CD14-positive monocyte (primary cell): ENCODE data around the gene EPB41L5. TPM values are rescaled to one million over a fixed set of nuclear protein-coding genes. Genes with fewer than 3 reads are reported as not detected.
"Not testable (repeated sequence)": the region's sequence is repeated elsewhere in the genome, so short reads cannot be mapped to it uniquely, and the experiment has no call there.

Experiments used
- DNase-seq, 3 donors: peaks; one replicate each; pipeline ENCODE4 v3.0.0-alpha.2; 2011 to 2022
- H2AFZ ChIP-seq: 2 replicates; pipeline ENCODE4 v1.6.0; 2012; ENCODE audit warnings: mild to moderate bottlenecking, low read depth, low read length, inconsistent platforms; ENCODE audit not compliant: insufficient read depth, poor library complexity, severe bottlenecking
- H3K27ac ChIP-seq, 2 donors: 1 replicate in 1 of 2; 2 replicates in 1 of 2; pipeline ENCODE4 v1.5.1; 2012 to 2013; ENCODE audit warnings: low read length in 2 of 2, control low read depth in 1 of 2, inconsistent platforms in 1 of 2, low read depth in 1 of 2, mild to moderate bottlenecking in 1 of 2
- H3K27me3 ChIP-seq, 2 donors: one replicate each; pipeline versions ENCODE4 v1.6.0 to v1.6.1; 2011 to 2013; ENCODE audit warnings: low read length in 2 of 2; ENCODE audit not compliant: control insufficient read depth in 2 of 2, insufficient read depth in 2 of 2
- H3K36me3 ChIP-seq, 2 donors: replicated peaks in 1 of 2; 1 replicate in 1 of 2; 2 replicates in 1 of 2; pipeline versions ENCODE4 v1.5.1 to v1.6.1; 2012 to 2013; ENCODE audit warnings: low read length in 2 of 2, control low read depth in 1 of 2, inconsistent platforms in 1 of 2, mild to moderate bottlenecking in 1 of 2; ENCODE audit not compliant: insufficient read depth in 2 of 2, control insufficient read depth in 1 of 2
- H3K4me1 ChIP-seq, 2 donors: 1 replicate in 1 of 2; 2 replicates in 1 of 2; pipeline versions ENCODE4 v1.5.1 to v1.6.1; 2012 to 2013; ENCODE audit warnings: low read length in 2 of 2, control low read depth in 1 of 2, inconsistent platforms in 1 of 2, mild to moderate bottlenecking in 1 of 2, moderate library complexity in 1 of 2; ENCODE audit not compliant: insufficient read depth in 2 of 2, control insufficient read depth in 1 of 2
- H3K4me2 ChIP-seq: replicated peaks from 2 replicates; pipeline ENCODE3; 2012; ENCODE audit warnings: low read length, moderate library complexity, mild to moderate bottlenecking; ENCODE audit not compliant: poor library complexity, severe bottlenecking; ENCODE audit errors: extremely low read depth
- H3K4me3 ChIP-seq, 3 experiments: fragments of 200-600 bp in 1 of 3; sonication (generic) in 1 of 3; replicated peaks in 1 of 3; 1 replicate in 2 of 3; 2 replicates in 1 of 3; pipeline ENCODE4 v1.5.1; 2011 to 2013; ENCODE audit warnings: low read length in 3 of 3, mild to moderate bottlenecking in 3 of 3, control low read depth in 2 of 3, low read depth in 2 of 3, inconsistent platforms in 1 of 3, moderate library complexity in 1 of 3
- H3K79me2 ChIP-seq: 2 replicates; pipeline ENCODE4 v1.6.0; 2012; ENCODE audit warnings: mild to moderate bottlenecking, control low read depth, inconsistent platforms, low read length, moderate library complexity; ENCODE audit not compliant: insufficient read depth
- H3K9ac ChIP-seq: 2 replicates; pipeline ENCODE4 v1.6.0; 2017; ENCODE audit warnings: low read length, mild to moderate bottlenecking; ENCODE audit not compliant: insufficient read depth, poor library complexity, severe bottlenecking
- H3K9me3 ChIP-seq, 2 donors: replicated peaks in 1 of 2; 1 replicate in 1 of 2; 2 replicates in 1 of 2; pipeline versions ENCODE4 v1.5.1 to v1.6.1; 2012 to 2013; ENCODE audit warnings: low read length in 2 of 2, control low read depth in 1 of 2; ENCODE audit not compliant: control insufficient read depth in 1 of 2, insufficient read depth in 1 of 2
- H4K20me1 ChIP-seq: 2 replicates; pipeline ENCODE4 v1.6.0; 2012; ENCODE audit warnings: mild to moderate bottlenecking, low read length, control low read depth, moderate library complexity; ENCODE audit not compliant: insufficient read depth
- H3K27ac Mint-ChIP-seq, 7 donors: one replicate each; pipeline ENCODE4 v1.8.0; 2020; ENCODE audit warnings: mild to moderate bottlenecking in 7 of 7, mixed read lengths in 7 of 7, moderate library complexity in 6 of 7, inconsistent platforms in 2 of 7
- H3K27me3 Mint-ChIP-seq, 3 donors: one replicate each; pipeline ENCODE4 v1.8.0; 2021 to 2022; ENCODE audit warnings: low read depth in 3 of 3, mild to moderate bottlenecking in 3 of 3, mixed read lengths in 3 of 3, moderate library complexity in 3 of 3, inconsistent platforms in 1 of 3
- H3K36me3 Mint-ChIP-seq, 2 donors: one replicate each; pipeline ENCODE4 v1.8.0; 2020; ENCODE audit warnings: mixed read lengths in 2 of 2, inconsistent platforms in 1 of 2, mild to moderate bottlenecking in 1 of 2
- H3K4me1 Mint-ChIP-seq: one replicate; pipeline ENCODE4 v1.8.0; 2020; ENCODE audit warnings: mild to moderate bottlenecking, mixed read lengths
- H3K4me3 Mint-ChIP-seq, 2 donors: one replicate each; pipeline ENCODE4 v1.8.0; 2020; ENCODE audit warnings: mild to moderate bottlenecking in 2 of 2, mixed read lengths in 2 of 2, moderate library complexity in 1 of 2
- H3K9me3 Mint-ChIP-seq, 7 donors: one replicate each; pipeline ENCODE4 v1.8.0; 2020 to 2022; ENCODE audit warnings: mixed read lengths in 7 of 7, mild to moderate bottlenecking in 6 of 7, moderate library complexity in 6 of 7, inconsistent platforms in 2 of 7
- CTCF ChIP-seq: fragments of 200-600 bp; IDR thresholded peaks from one replicate; pipeline ENCODE4 v1.8.0; 2022; ENCODE audit warnings: antibody characterized with exemption, mild to moderate bottlenecking
- WGBS: methylation state at CpG from one replicate; pipeline ENCODE4 v1.1.5; 2013; ENCODE audit warnings: missing lambda C conversion rate; ENCODE audit not compliant: insufficient coverage; 5-methylcytosine and 5-hydroxymethylcytosine counted together
- intact Hi-C, 2 donors: fragments of 100-400 bp; cut with micrococcal nuclease; formaldehyde crosslinking; loops; one replicate each; pipeline versions ENCODE4 v1.15.0 to v1.15.1; 2023
- polyA plus RNA-seq, 3 donors: library from polyadenylated mRNA; depleted of rRNA in 1 of 3; unstranded in 2 of 3; stranded (reverse) in 1 of 3; fragments of 300-500 nt in 2 of 3; fragments of >200 nt in 1 of 3; fragmentation: Illumina TruSeq in 2 of 3; gene quantifications; 1 replicate in 2 of 3; 2 replicates in 1 of 3; pipeline ENCODE4 v1.2.3, GENCODE V29; 2012 to 2021

EPB41L5 gene
- polyA plus RNA-seq, 3 donors: 1.4 to 2.4 (median 2.0) TPM

- H3K4me1 Mint-ChIP-seq: no peaks in the 10 kb centered on the region
- Histone ChIP-seq H3K4me2 (no peak overlapping the region), H3K9ac (no peak overlapping the region), H3K4me3 (no peak overlapping the region), H3K27me3 (no peaks in the 10 kb centered on the region), H3K36me3 (no peaks in the 10 kb centered on the region), H2AFZ (no peak overlapping the region), H4K20me1 (no peaks in the 10 kb centered on the region), H3K79me2 (no peaks in the 10 kb centered on the region), H3K27ac (no peak overlapping the region), H3K9me3 (no peaks in the 10 kb centered on the region), H3K4me1 (no peaks in the 10 kb centered on the region)
- no peak for DNase-seq
- H3K27ac Mint-ChIP-seq: no peak overlapping the region
- H3K9me3 Mint-ChIP-seq: peaks cover 0 to 11% (median 9%) of the 10 kb centered on the region in 7 donors
- H3K4me3 Mint-ChIP-seq: no peak overlapping the region
- H3K36me3 Mint-ChIP-seq: no peaks in the 10 kb centered on the region
- H3K27me3 Mint-ChIP-seq: peaks cover 0 to 2% (median 0%) of the 10 kb centered on the region in 3 donors
- intact Hi-C loops: no loop called here
- no CpG with 5 or more reads among the region's 1 CpG for WGBS
- no peak for TF ChIP-seq CTCF
Observed at GRCh38 chr2:120042359-120042758, 29.5 kb downstream of the EPB41L5 start.

GRCh38 chr2:120044336-120044735 lies 31.5 kb downstream of the EPB41L5 start:
- intact Hi-C loops: no loop called here
- no peak overlapping the region for H3K27ac ChIP-seq
- no peak overlapping the region for H2AFZ ChIP-seq
- no peaks in the 10 kb centered on the region for H3K36me3 ChIP-seq
- H3K27me3 ChIP-seq: no peaks in the 10 kb centered on the region
- DNase-seq: no peak
- no peak overlapping the region for H3K9ac ChIP-seq
- no peak overlapping the region for H3K4me3 ChIP-seq
- no peaks in the 10 kb centered on the region for H3K79me2 ChIP-seq
- Mint-ChIP-seq H3K9me3 (peaks cover 8 to 20% (median 16%) of the 10 kb centered on the region in 7 donors), H3K36me3 (no peaks in the 10 kb centered on the region), H3K27ac (no peak overlapping the region), H3K27me3 (peaks cover 0 to 1% (median 0%) of the 10 kb centered on the region in 3 donors), H3K4me1 (no peaks in the 10 kb centered on the region), H3K4me3 (no peak overlapping the region)
- H4K20me1 ChIP-seq: no peaks in the 10 kb centered on the region
- no peaks in the 10 kb centered on the region for H3K4me1 ChIP-seq
- no peaks in the 10 kb centered on the region for H3K9me3 ChIP-seq
- no peak for TF ChIP-seq CTCF
- no peak overlapping the region for H3K4me2 ChIP-seq

- H3K79me2 ChIP-seq, H3K27ac ChIP-seq, H3K9ac ChIP-seq, H3K4me3 ChIP-seq, H3K4me2 ChIP-seq, H3K27me3 ChIP-seq, H4K20me1 ChIP-seq, H2AFZ ChIP-seq, H3K36me3 Mint-ChIP-seq, H3K27ac Mint-ChIP-seq, H3K27me3 Mint-ChIP-seq, intact Hi-C loops, H3K9me3 ChIP-seq, DNase-seq, H3K4me3 Mint-ChIP-seq, H3K4me1 ChIP-seq, H3K4me1 Mint-ChIP-seq, H3K36me3 ChIP-seq: not testable (repeated sequence)
- WGBS: no CpG with 5 or more reads among the region's 4 CpGs
- H3K9me3 Mint-ChIP-seq: peaks cover 15 to 24% (median 21%) of the 10 kb centered on the region in 7 donors
Observed at GRCh38 chr2:120045775-120046174, 32.9 kb downstream of the EPB41L5 start.
